Dedifferentiated amniotic fluid mesenchymal stem cell (primary cell): ENCODE results near the gene LOXL4.
"Not testable (repeated sequence)": the region's sequence is repeated elsewhere in the genome, so short reads cannot be mapped to it uniquely, and the experiment has no call there.

ENCODE experiments used
- DNase-seq: peaks from one replicate; pipeline ENCODE4 v3.0.0-alpha.2; 2016; ENCODE audit errors: extremely low spot score

The LOXL4 gene

GRCh38 chr10:98244141-98244540 lies 23.9 kb downstream of the LOXL4 start:
- no peak for DNase-seq

DNA sequence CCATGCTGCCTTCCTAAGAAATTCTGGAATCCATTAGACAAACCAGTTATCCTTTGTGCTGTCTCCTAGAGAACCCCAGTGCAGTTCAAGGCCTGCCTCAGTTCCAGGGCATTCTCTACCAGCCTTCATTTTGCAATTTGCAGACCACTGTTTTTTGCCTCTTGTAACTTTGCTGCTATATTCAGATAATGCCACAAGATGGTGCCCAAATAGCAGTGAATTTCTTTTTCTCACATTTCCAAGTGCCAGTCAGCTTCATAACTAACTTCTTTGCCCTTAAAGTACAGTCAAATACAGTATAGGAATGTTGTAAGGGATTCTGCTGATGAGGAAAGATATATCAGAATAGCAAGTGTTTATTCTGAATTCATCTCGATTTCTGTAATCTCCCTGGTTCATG lies 25.2 kb downstream of the LOXL4 start:
- peak; percentile 53 for DNase-seq

DNA sequence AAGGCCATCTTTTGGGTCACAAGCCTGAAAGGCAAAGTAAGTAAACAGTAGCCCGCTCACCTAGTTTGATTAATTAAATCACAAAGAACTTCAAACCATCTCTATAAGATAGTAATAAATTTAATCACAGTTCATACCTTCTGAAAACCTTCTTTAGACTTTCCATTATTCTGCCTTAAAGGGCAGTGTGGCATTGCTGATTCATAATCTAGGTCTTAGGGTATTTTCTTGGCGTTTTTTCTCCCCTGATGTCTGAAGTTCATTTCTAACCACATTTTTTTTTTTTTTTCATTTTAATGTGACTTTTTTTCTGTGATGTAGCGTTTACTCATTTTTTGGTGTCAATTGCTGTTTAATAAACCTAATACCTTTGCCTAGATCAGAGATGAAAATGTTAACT lies 27.5 kb downstream of the LOXL4 start:
- no peak for DNase-seq

DNA sequence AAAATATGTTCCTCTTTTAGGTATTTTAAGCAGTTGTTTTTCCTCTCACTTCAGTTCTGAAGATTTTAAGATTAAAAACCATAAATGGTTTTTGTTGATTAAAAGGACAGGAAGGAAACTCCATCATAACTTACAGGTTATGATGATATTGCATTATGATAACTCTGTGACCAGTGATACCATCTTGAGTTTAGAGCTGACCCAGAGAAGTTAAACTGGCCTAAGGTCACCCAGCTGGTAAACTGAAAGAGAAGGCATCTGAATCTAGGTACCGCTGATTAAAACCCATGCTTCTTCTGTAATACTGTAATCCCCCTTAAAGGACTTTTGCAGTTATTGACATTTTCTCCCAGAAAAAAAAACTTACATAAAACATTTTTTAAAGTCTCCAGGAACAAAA lies 29.6 kb downstream of the LOXL4 start:
- DNase-seq = no peak

GRCh38 chr10:98236862-98237261 lies 31.1 kb downstream of the LOXL4 start:
- no peak for DNase-seq

DNA sequence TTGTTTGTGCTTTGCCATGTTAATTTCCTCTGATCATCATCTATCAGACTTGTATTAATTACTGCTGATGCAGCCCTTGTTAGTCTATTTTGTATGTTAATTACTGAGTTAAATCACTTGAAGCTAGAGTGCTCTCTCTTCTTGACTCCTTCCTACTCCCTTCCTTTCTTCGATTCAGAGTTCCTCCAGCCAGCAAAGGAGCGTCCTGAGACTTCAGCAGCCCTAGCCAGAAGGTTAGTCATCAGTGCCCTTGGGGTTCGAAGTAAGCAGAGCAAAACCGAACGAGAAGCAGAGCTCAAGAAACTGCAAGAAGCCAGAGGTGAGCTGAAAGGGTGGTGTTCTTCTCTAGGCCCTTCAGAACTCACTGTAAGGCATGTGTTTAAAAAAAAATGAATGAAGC lies 32.1 kb downstream of the LOXL4 start:
- DNase-seq = no peak

DNA sequence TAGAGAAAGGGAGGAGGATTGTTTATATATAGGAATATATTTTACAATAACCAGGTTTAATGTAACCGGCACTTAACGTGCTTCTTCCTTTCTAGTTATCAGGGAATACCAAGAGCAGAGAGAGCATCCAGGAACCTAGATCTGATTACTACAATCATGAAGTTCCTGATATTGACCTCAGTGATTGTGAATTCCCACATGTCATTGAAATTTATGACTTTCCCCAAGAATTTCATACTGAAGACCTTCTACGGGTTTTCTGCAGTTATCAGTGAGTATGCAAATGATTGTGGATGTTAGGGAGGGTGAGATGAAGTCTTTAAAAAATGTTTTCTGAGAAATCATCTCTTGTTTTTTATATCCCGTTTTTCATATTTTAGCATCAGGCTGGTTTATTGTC lies 36.6 kb downstream of the LOXL4 start:
- no peak for DNase-seq

DNA sequence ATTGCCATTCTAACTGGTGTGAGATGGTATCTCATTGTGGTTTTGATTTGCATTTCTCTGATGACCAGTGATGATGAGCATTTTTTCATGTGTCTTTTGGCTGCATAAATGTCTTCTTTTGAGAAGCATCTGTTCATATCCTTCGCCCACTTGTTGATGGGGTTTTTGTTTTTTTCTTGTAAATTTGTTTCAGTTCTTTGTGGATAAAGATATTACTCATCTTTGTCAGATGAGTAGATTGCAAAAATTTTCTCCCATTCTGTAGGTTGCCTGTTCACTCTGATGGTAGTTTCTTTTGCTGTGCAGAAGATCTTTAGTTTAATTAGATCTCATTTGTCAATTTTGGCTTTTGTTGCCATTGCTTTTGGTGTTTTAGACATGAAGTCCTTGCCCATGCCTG lies 39.7 kb downstream of the LOXL4 start:
- not testable (repeated sequence) for DNase-seq

GRCh38 chr10:98227713-98228112 lies 40.3 kb downstream of the LOXL4 start:
- DNase-seq = not testable (repeated sequence)

GRCh38 chr10:98226508-98227144 lies 41.4 kb downstream of the LOXL4 start:
- DNase-seq = no peak

- DNase-seq = no peak
These were observed 43.0 kb downstream of the LOXL4 start for GRCh38 chr10:98224996-98225395.

GRCh38 chr10:98224509-98224908 lies 43.5 kb downstream of the LOXL4 start:
- DNase-seq = peak; percentile 19

DNA sequence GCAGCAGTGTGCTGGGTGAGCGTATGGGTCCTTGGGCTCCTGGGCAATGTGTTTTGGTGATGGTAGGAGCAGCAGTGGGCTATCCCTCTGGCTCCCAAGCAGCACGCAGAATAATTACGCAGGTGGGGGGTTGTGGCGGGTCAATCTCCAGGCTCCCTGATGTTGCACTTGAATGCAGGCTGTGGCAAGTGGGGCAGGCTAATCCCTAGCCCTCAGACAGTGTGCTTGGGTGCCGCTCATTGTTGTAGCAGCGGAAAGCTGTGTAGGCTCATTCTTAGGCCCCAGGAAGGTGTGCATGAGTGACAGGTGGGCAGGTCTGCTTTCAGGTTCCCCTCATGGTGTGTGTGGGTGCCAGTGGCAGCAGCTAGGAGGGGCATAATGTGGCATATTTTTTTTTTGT lies 44.1 kb downstream of the LOXL4 start:
- DNase-seq = no peak

- DNase-seq = no peak
These were observed 50.2 kb downstream of the LOXL4 start for GRCh38 chr10:98217801-98218200.

GRCh38 chr10:98215373-98215772 lies 52.6 kb downstream of the LOXL4 start:
- no peak for DNase-seq

DNA sequence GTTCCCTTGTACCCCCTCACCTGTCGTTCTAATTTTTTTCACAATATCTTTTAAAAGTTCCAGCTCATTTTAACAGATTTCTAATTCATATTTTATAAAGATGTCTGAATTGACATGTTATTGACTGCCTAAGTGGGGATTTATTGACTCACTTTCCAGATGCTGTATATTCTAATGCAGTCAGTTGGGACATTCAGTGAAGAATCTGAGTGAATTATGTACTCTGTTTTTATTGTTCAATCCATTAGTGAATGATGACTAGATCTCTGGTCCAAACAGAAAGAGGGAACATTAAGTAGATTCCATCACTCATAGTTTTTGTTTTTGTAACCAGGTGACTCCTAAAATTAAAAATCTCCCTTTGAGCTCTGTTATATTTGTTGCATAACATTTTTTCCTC lies 54.3 kb downstream of the LOXL4 start:
- no peak for DNase-seq

DNA sequence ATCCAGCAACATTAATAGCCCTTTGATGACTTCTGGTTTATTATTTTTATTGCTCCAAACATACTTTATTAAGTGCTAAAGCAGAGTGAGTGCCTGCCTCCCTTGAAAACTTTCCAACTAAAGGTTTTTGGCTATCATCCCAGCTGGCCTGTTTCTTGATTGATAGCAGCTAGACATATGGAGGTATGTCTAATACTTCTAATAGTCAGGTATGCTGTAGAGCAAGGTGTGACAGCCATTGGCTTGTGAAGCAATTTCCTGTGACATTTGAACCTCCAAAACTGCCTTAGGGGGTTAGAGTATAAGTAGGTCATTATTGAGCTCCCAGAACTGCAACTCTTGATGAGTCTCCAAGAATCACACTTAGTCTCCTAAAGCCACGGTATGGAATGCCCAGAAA lies 55.8 kb downstream of the LOXL4 start:
- DNase-seq = no peak

DNA sequence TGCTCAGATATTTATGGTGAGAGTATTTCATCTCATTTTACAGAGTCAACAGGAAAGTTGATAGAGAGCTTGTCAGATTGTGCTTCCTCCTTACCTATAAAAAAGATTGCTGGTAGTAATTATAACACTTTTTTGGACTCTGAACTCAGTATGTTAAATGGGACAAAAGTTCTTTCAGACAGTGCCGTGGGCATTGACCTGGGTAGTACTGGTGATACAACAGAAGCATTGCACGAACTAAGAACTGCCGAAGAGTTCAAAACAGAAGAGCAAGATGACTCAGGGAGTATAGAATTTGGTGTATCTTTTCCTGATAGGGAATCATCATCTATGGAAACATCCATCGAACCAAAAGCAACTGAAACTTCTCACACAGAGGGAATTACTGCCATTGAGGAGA lies 58.6 kb downstream of the LOXL4 start:
- no peak for DNase-seq

- DNase-seq = no peak
These were observed 59.1 kb downstream of the LOXL4 start for GRCh38 chr10:98208925-98209324.

GRCh38 chr10:98205351-98205750 lies 62.6 kb downstream of the LOXL4 start:
- no peak for DNase-seq

DNA sequence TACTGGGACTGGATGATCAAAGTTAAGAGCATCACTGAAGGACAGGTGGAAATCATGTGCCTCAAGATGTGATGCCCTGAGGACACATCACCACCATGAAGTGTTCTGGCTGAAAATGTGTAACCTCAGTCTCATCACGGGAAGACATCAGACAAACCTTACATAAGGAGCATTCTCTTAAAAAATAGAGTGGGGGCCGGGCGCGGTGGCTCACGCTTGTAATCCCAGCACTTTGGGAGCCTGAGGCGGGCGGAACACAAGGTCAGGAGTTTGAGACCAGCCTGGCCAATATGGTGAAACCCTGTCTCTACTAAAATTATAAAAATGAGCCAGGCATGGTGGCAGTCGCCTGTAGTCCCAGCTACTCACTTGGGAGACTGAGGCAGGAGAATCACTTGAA lies 65.6 kb downstream of the LOXL4 start:
- DNase-seq = no peak

GRCh38 chr10:98201760-98202159 lies 66.2 kb downstream of the LOXL4 start:
- DNase-seq = no peak
